GM06990 (cell line): ENCODE data around the gene NKX2-3.

Experiments
- DNase-seq: peaks from one replicate; pipeline ENCODE4 v3.0.0-alpha.2; 2011; ENCODE audit not compliant: insufficient read length; ENCODE audit errors: extremely low read depth
- H3K27me3 ChIP-seq: replicated peaks from 2 replicates; pipeline ENCODE4 v1.6.0; 2011; ENCODE audit warnings: low read length; ENCODE audit not compliant: control insufficient read depth, insufficient read depth
- H3K36me3 ChIP-seq: 2 replicates; pipeline ENCODE4 v1.5.1; 2011; ENCODE audit warnings: low read length; ENCODE audit not compliant: control insufficient read depth, insufficient read depth
- H3K4me3 ChIP-seq: replicated peaks from 2 replicates; pipeline ENCODE4 v1.5.1; 2011; ENCODE audit warnings: low read depth, mild to moderate bottlenecking, control low read depth, low read length
- CTCF ChIP-seq: IDR thresholded peaks from 2 replicates; pipeline ENCODE4 v1.5.1; 2011; ENCODE audit warnings: low read length, control low read depth, mild to moderate bottlenecking, inconsistent platforms; ENCODE audit not compliant: insufficient read depth, poor library complexity, severe bottlenecking

The NKX2-3 gene

GRCh38 chr10:99573790-99574189 is 41.0 kb downstream of the NKX2-3 start:
- no peaks in the 10 kb centered on the region; the same call in 1 of the 2 replicates for H3K27me3 ChIP-seq
- no peak for DNase-seq

DNA sequence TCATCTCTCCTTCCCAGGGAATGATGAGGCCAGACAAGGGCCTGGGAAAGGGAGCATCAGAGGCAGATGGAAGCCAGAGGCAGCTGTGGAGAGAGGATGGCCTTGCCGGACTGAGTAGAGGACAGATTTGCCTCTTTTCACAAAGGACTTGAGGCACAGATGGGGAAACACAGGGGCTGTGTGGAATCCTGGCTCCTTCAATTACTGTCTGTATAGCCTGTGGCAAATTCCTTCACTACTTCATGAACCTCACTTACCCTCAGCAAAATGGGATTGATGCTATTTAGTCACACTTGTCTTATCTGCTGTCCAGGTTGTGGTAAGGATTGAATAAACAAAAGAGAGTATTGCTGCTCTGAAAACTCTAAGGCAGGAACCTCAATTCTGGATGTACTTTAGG is 47.2 kb downstream of the NKX2-3 start:
- H3K4me3 ChIP-seq, result no peak overlapping the region
- no peaks in the 10 kb centered on the region; the same call in 1 of the 2 replicates for H3K27me3 ChIP-seq
- no peak for TF ChIP-seq CTCF
- no peak for DNase-seq
- H3K36me3 ChIP-seq, result no peaks in the 10 kb centered on the region

More at GRCh38 chr10:99573790-99574189, 41.0 kb downstream of the NKX2-3 start:
- TF ChIP-seq CTCF, result no peak
- no peak overlapping the region for H3K4me3 ChIP-seq
- no peaks in the 10 kb centered on the region for H3K36me3 ChIP-seq

- Histone ChIP-seq H3K4me3 (no peak overlapping the region), H3K36me3 (no peaks in the 10 kb centered on the region), H3K27me3 (no peaks in the 10 kb centered on the region; the same call in 1 of the 2 replicates)
- no peak for TF ChIP-seq CTCF
- DNase-seq, result no peak
These were observed 49.6 kb downstream of the NKX2-3 start for GRCh38 chr10:99582255-99582770.

DNA sequence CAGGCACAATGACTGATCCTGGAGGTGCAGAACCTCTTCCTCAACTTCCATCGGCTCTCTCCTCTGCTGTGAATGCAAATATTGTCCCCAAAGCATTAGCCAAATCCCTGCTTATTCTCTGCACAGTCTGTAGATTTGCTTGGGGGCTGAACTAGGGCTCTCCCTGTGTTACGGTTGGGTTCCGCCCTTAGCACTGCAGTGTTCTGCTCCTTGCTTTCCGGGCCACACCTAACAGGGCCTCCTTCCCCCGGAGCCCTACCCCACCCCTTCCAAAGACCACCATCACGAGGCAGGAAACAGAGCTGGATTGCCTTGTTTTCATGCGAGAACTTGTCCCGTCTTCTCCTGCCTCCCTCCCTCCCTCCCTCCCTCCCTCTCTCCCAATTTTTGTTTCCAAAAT is 50.9 kb downstream of the NKX2-3 start:
- no peak overlapping the region for H3K4me3 ChIP-seq
- DNase-seq, result no peak
- H3K27me3 ChIP-seq, result no peaks in the 10 kb centered on the region
- TF ChIP-seq CTCF, result no peak
- no peaks in the 10 kb centered on the region for H3K36me3 ChIP-seq
